Activated CD4-positive, alpha-beta memory T cell treated with anti-CD3 and anti-CD28 coated beads, Interleukin-2, amount 10 ng/mL, durations not matched to agents 7 days and 5 days (primary cell): Measurements from ENCODE around the gene COPZ2. TPM values are rescaled to one million over a fixed set of nuclear protein-coding genes. Genes with fewer than 3 reads are reported as not detected.
"Not testable (repeated sequence)": the region's sequence is repeated elsewhere in the genome, so short reads cannot be mapped to it uniquely, and the experiment has no call there.

Experiments
- CTCF ChIA-PET: fragments of 350-600 bp; sonication (Branson Sonifier 250); formaldehyde crosslinking; loops from one replicate; lab custom pipeline; 2021; ENCODE audit warnings: antibody characterized with exemption, inconsistent platforms; lab: Charles Lee
- POLR2A ChIA-PET: fragments of 350-600 bp; sonication (Branson Sonifier 250); formaldehyde crosslinking; loops from one replicate; lab custom pipeline; 2021; ENCODE audit warnings: antibody characterized with exemption; lab: Charles Lee
- DNase-seq: peaks from one replicate; pipeline ENCODE4 v3.0.0-alpha.2; 2020
- H3K27ac Mint-ChIP-seq: one replicate; pipeline ENCODE4 v1.8.0; 2021; ENCODE audit warnings: mild to moderate bottlenecking, mixed read lengths
- H3K27me3 Mint-ChIP-seq: one replicate; pipeline ENCODE4 v1.8.0; 2021; ENCODE audit warnings: mixed read lengths
- H3K36me3 Mint-ChIP-seq: one replicate; pipeline ENCODE4 v1.8.0; 2021; ENCODE audit warnings: low read depth, mixed read lengths
- H3K4me1 Mint-ChIP-seq: one replicate; pipeline ENCODE4 v1.8.0; 2021; ENCODE audit warnings: mixed read lengths
- H3K4me3 Mint-ChIP-seq: one replicate; pipeline ENCODE4 v1.8.0; 2021; ENCODE audit warnings: mild to moderate bottlenecking, mixed read lengths
- H3K9me3 Mint-ChIP-seq: one replicate; pipeline ENCODE4 v1.8.0; 2021; ENCODE audit warnings: mixed read lengths
- total RNA-seq, 2 experiments: library from RNA; stranded (reverse); gene quantifications; one replicate each; pipeline ENCODE4 v1.2.3, GENCODE V29; 2021

Gene COPZ2, protein sequence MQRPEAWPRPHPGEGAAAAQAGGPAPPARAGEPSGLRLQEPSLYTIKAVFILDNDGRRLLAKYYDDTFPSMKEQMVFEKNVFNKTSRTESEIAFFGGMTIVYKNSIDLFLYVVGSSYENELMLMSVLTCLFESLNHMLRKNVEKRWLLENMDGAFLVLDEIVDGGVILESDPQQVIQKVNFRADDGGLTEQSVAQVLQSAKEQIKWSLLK
- total RNA-seq, result 10 to 100 TPM in 1 of 2 experiments, 1 to 10 TPM in 1; 7.4 to 11.5 TPM

- Mint-ChIP-seq H3K27me3 (peaks cover 40% of the 10 kb centered on the region), H3K27ac (peak within 1 kb of the TSS; percentile 30), H3K4me3 (peak within 1 kb of the TSS; percentile 79), H3K4me1 (peaks cover 12% of the 10 kb centered on the region), H3K9me3 (no peaks in the 10 kb centered on the region), H3K36me3 (no peaks in the 10 kb centered on the region)
- peak; percentile 75 for DNase-seq
- ChIA-PET POLR2A (interaction anchor here (0.9 to 5.0 kb wide), 3 partner anchors 11 to 15 kb away, joined by 3 to 57 read pairs (median 4); partner anchors contain the start of gene NFE2L1), CTCF (interaction anchor here (0.6 to 5.9 kb wide), 13 partner anchors 10 to 485 kb away, joined by 3 to 46 read pairs (median 4); partner anchors contain the start of genes CBX1 and NFE2L1)
These were observed at the start of gene COPZ2 for GRCh38 chr17:48037036-48037837. Gene COPZ2, minus strand, starts transcription at chr17:48037797. Its CDS starts 20 bp downstream, at chr17:48037777.

DNA sequence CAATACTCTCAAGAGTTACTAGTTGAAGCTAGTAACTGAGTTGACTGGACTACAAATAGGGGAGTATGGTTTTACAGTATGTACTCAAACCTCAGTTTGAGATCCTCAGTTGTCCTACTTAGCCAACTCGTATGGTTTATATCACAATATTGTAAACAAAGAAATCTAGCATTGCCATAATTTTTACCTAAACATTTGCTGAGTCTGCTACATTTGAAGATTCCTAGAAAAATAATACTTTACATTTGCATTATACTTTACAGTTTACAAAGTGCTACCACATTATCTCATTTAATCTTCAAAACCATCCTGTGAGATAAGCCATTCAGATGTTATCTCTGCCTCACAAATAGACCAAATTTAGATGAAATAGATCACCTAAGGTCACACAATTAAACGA, 47.3 kb upstream of the COPZ2 start:
- H3K9me3 Mint-ChIP-seq, result no peaks in the 10 kb centered on the region
- ChIA-PET CTCF (interaction anchor here (0.6 to 2.3 kb wide), 7 partner anchors 11 to 48 kb away, joined by 3 to 9 read pairs (median 4); no protein-coding TSS in a partner anchor), POLR2A (interaction anchor here (1.0 kb wide), 1 partner anchor 28 kb away, joined by 3 read pairs; no protein-coding TSS in a partner anchor)
- no peak overlapping the region for H3K27ac Mint-ChIP-seq
- no peak overlapping the region for H3K4me3 Mint-ChIP-seq
- peaks cover 8% of the 10 kb centered on the region for H3K4me1 Mint-ChIP-seq
- no peaks in the 10 kb centered on the region for H3K36me3 Mint-ChIP-seq
- no peak for DNase-seq
- no peaks in the 10 kb centered on the region for H3K27me3 Mint-ChIP-seq

GRCh38 chr17:48081858-48082257, 44.3 kb upstream of the COPZ2 start:
- DNase-seq, result no peak
- Mint-ChIP-seq H3K27ac (no peak overlapping the region), H3K36me3 (peaks cover under 1% of the 10 kb centered on the region), H3K9me3 (no peaks in the 10 kb centered on the region), H3K4me3 (no peak overlapping the region), H3K4me1 (peaks cover 8% of the 10 kb centered on the region), H3K27me3 (no peaks in the 10 kb centered on the region)
- CTCF ChIA-PET, result interaction anchor here (0.7 to 6.7 kb wide), 14 partner anchors 9 to 536 kb away, joined by 3 to 74 read pairs (median 10); partner anchors contain the start of genes CDK5RAP3 and SNX11
- POLR2A ChIA-PET, result interaction anchor here (1.0 to 1.5 kb wide), 3 partner anchors 12 to 111 kb away, joined by 3 read pairs; partner anchors contain the start of gene CDK5RAP3

DNA sequence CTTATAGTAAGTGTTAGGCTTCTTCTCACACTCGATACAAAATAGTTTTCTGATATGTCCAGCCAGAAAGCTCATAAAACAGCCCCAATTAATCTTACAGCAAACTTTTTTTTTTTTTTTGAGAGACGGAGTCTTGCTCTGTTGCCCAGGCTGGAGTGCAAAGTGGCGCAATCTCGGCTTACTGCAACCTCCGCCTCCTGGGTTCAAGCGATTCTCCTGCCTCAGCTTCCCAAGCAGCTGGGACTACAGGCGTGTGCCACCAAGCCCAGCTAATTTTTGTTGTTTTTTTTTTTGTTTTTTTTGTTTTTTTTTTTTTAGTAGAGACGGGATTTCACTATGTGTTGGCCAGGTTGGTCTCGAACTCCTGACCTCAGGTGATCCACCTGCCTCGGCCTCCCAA, 39.6 kb upstream of the COPZ2 start:
- POLR2A ChIA-PET, H3K27me3 Mint-ChIP-seq: not testable (repeated sequence)

DNA sequence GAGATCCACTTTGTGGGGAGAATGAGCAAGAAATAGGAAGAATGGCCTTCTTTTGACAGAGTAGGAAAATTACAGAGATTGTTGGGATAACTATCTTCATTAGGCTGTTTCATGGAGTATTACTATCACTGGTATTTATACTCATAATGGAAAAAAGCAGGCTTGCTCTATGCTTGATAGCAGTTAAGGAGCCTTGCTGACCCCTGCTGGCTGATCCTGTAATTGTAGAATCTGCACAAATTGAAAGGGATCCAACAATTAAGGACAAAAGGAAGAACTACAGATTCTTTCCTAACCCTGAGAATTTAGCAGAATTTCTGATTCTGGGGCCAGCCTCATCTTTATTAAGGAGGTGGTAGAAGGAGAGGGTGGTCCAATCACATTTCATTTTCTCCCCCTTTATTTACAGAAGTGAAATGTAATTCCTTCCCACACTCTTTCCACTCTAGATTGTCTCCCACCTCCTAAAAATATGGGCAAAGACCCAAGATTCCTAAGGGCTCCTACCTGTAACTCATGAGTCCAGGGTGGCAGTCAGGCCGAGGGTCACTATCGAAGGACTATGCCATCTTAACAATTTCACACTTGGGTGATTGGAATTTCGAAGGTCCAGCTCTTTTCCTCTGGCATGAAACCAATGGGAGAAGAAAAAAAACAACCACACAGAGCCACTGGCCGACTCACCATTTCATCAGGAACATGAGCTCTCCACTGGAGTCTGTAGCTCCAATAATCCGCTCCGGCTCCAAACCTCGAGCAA, 36.9 kb upstream of the COPZ2 start:
- Mint-ChIP-seq H3K4me1 (no peaks in the 10 kb centered on the region), H3K36me3 (peaks cover 36% of the 10 kb centered on the region), H3K4me3 (no peak overlapping the region), H3K27me3 (no peaks in the 10 kb centered on the region), H3K27ac (no peak overlapping the region), H3K9me3 (no peaks in the 10 kb centered on the region)
- DNase-seq, result peak; percentile 77
- ChIA-PET CTCF (interaction anchor here (0.7 to 5.4 kb wide), 21 partner anchors 8 to 581 kb away, joined by 3 to 94 read pairs (median 4); partner anchors contain the start of genes CDK5RAP3 and COPZ2), POLR2A (interaction anchor here (0.9 to 1.6 kb wide), 5 partner anchors 26 to 49 kb away, joined by 4 to 5 read pairs (median 4); partner anchors contain the start of gene NFE2L1)

More for the DNA sequence above, 39.6 kb upstream of the COPZ2 start:
- H3K9me3 Mint-ChIP-seq, H3K4me1 Mint-ChIP-seq, H3K4me3 Mint-ChIP-seq, DNase-seq, H3K27ac Mint-ChIP-seq: not testable (repeated sequence)
- CTCF ChIA-PET, result interaction anchor here (1.0 to 6.7 kb wide), 8 partner anchors 9 to 542 kb away, joined by 4 to 60 read pairs (median 6); no protein-coding TSS in a partner anchor
- H3K36me3 Mint-ChIP-seq, result peaks cover 19% of the 10 kb centered on the region

- not testable (repeated sequence) for H3K27me3 Mint-ChIP-seq, DNase-seq, H3K4me3 Mint-ChIP-seq, H3K9me3 Mint-ChIP-seq, H3K4me1 Mint-ChIP-seq, H3K27ac Mint-ChIP-seq
- ChIA-PET POLR2A (interaction anchor here (0.9 to 1.6 kb wide), 3 partner anchors 25 to 47 kb away, joined by 4 to 5 read pairs (median 4); partner anchors contain the start of gene NFE2L1), CTCF (interaction anchor here (0.6 to 5.4 kb wide), 21 partner anchors 8 to 122 kb away, joined by 3 to 94 read pairs (median 4); partner anchors contain the start of genes CDK5RAP3 and NFE2L1)
- H3K36me3 Mint-ChIP-seq, result peaks cover 39% of the 10 kb centered on the region
These were observed 36.0 kb upstream of the COPZ2 start for GRCh38 chr17:48073566-48074094.

- peaks cover 44% of the 10 kb centered on the region for H3K36me3 Mint-ChIP-seq
- not testable (repeated sequence) for DNase-seq, H3K9me3 Mint-ChIP-seq, H3K27me3 Mint-ChIP-seq, H3K27ac Mint-ChIP-seq, H3K4me1 Mint-ChIP-seq, H3K4me3 Mint-ChIP-seq
- POLR2A ChIA-PET, result interaction anchor here (1.1 to 1.6 kb wide), 2 partner anchors 38 to 46 kb away, joined by 3 to 5 read pairs; no protein-coding TSS in a partner anchor
- CTCF ChIA-PET, result interaction anchor here (0.9 to 5.4 kb wide), 9 partner anchors 8 to 94 kb away, joined by 3 to 94 read pairs (median 6); no protein-coding TSS in a partner anchor
These were observed 35.2 kb upstream of the COPZ2 start for GRCh38 chr17:48072811-48073210.

GRCh38 chr17:48071654-48072053, 34.1 kb upstream of the COPZ2 start:
- CTCF ChIA-PET, result interaction anchor here (0.7 to 5.4 kb wide), 4 partner anchors 9 to 50 kb away, joined by 3 to 94 read pairs (median 6); no protein-coding TSS in a partner anchor
- Mint-ChIP-seq H3K36me3 (peaks cover 45% of the 10 kb centered on the region), H3K9me3 (no peaks in the 10 kb centered on the region), H3K4me3 (no peak overlapping the region), H3K27ac (no peak overlapping the region), H3K27me3 (no peaks in the 10 kb centered on the region), H3K4me1 (no peaks in the 10 kb centered on the region)
- POLR2A ChIA-PET, result interaction anchor here (1.1 kb wide), 1 partner anchor 37 kb away, joined by 3 read pairs; no protein-coding TSS in a partner anchor
- no peak for DNase-seq

DNA sequence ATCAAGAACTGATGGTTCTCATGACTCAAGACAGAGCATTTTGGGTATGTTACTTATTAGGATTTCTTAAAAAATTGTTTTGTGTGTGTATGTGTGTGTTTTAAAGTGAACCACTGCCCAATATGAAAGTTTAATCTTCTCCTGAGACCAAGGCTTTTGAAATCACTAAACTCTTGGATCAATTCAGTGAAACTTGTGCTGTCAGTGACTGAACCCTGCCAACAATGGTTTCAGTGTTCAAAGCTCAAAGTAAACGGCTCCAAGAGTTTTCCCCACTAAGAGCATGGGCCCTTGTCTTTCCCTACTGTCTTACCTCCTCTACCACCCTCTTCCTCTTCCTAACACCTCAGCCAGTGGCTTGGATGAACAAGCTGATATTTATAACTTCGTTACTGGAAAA, 32.6 kb upstream of the COPZ2 start:
- no peaks in the 10 kb centered on the region for H3K27me3 Mint-ChIP-seq
- no peak for DNase-seq
- ChIA-PET POLR2A (interaction anchor here (2.6 kb wide), 1 partner anchor 22 kb away, joined by 9 read pairs; the partner anchor contains the start of gene NFE2L1), CTCF (interaction anchor here (3.2 kb wide), 1 partner anchor 10 kb away, joined by 23 read pairs; no protein-coding TSS in a partner anchor)
- no peak overlapping the region for H3K4me3 Mint-ChIP-seq
- no peak overlapping the region for H3K27ac Mint-ChIP-seq
- H3K9me3 Mint-ChIP-seq, result no peaks in the 10 kb centered on the region
- no peaks in the 10 kb centered on the region for H3K4me1 Mint-ChIP-seq
- H3K36me3 Mint-ChIP-seq, result peaks cover 48% of the 10 kb centered on the region

GRCh38 chr17:48068491-48068961, 30.9 kb upstream of the COPZ2 start:
- ChIA-PET POLR2A (interaction anchor here (0.6 to 2.6 kb wide), 4 partner anchors 10 to 43 kb away, joined by 3 to 9 read pairs (median 4); partner anchors contain the start of gene NFE2L1), CTCF (interaction anchor here (0.7 to 3.4 kb wide), 16 partner anchors 9 to 445 kb away, joined by 3 to 23 read pairs (median 4); partner anchors contain the start of genes COPZ2 and NFE2L1)
- H3K4me1 Mint-ChIP-seq, result no peaks in the 10 kb centered on the region
- no peaks in the 10 kb centered on the region for H3K27me3 Mint-ChIP-seq
- no peak overlapping the region for H3K27ac Mint-ChIP-seq
- DNase-seq, result no peak
- peaks cover 45% of the 10 kb centered on the region for H3K36me3 Mint-ChIP-seq
- H3K9me3 Mint-ChIP-seq, result no peaks in the 10 kb centered on the region
- no peak overlapping the region for H3K4me3 Mint-ChIP-seq

DNA sequence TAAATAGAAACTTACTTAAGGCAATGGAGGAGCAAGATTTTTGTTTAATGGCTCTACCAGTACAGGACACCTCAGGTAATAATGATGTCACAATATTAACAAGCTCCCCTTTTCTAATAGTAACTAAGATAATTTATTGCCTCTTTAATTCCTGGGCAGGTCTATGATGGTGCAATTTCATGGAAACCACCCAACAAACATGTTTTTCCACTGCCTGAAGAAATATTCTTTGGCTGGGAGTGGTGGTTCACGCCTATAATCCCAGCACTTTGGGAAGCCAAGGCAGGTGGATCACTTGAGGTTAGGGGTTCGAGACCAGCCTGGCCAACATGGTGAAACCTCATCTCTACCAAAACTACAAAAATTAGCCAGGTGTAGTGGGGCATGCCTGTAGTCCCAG, 30.2 kb upstream of the COPZ2 start:
- H3K9me3 Mint-ChIP-seq, H3K4me3 Mint-ChIP-seq, H3K27me3 Mint-ChIP-seq, H3K4me1 Mint-ChIP-seq, H3K27ac Mint-ChIP-seq, DNase-seq: not testable (repeated sequence)
- POLR2A ChIA-PET, result interaction anchor here (1.2 to 2.6 kb wide), 2 partner anchors 19 to 42 kb away, joined by 4 to 9 read pairs; partner anchors contain the start of gene NFE2L1
- peaks cover 42% of the 10 kb centered on the region for H3K36me3 Mint-ChIP-seq
- CTCF ChIA-PET, result interaction anchor here (1.0 to 3.4 kb wide), 12 partner anchors 10 to 118 kb away, joined by 3 to 23 read pairs (median 5); partner anchors contain the start of genes COPZ2 and NFE2L1
